DMS53 treated with DMSO at 0.1 percent for 48 hours (cell line): ENCODE data around the gene PCDH9.

Experiments used
- DNase-seq: peaks from one replicate; lab custom pipeline; 2025; ENCODE audit not compliant: unreplicated experiment; lab: John Stamatoyannopoulos, UW

PCDH9 gene

DNA sequence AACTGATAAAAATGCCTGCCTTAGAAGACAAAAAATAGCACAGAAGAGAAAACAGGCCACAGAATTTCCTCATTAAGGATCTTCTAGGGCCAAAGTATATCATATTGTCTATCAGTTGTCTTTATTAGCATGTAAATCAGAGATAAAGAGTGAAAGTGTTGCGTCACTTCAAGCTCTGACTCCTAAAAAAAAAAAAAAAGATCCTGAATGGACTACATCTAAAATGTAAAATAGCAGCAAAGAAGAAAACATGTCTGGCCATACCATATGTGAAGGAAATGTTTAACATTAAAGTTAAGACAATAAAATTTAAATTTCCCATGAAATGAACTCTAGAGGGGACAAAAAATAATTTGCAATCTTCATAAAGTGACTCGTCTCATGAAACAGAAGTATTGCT lies 237.4 kb downstream of the PCDH9 start:
- DNase-seq, result no peak

GRCh38 chr13:66992183-66992582 lies 238.0 kb downstream of the PCDH9 start:
- DNase-seq, result no peak

DNA sequence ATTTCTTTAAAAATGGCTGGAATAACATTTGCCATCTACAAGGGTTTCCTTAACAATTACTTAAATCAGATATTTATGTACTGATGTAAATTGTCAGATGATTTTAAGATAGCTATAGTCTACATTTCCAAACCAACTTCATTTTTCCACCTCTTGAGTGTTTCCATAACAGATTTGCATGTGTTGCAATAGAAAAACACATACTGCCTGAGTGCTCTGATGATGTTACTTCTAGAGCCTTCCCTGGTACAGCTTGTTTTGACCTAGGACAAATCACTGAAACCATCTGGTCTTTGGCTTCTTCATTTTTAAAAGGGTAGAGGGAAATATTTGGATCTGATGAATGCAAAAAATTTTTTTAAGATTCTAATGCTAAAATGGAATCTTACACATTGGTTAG lies 245.9 kb downstream of the PCDH9 start:
- DNase-seq, result no peak

- no peak for DNase-seq
These were observed 248.2 kb downstream of the PCDH9 start for GRCh38 chr13:66981912-66982311.

DNA sequence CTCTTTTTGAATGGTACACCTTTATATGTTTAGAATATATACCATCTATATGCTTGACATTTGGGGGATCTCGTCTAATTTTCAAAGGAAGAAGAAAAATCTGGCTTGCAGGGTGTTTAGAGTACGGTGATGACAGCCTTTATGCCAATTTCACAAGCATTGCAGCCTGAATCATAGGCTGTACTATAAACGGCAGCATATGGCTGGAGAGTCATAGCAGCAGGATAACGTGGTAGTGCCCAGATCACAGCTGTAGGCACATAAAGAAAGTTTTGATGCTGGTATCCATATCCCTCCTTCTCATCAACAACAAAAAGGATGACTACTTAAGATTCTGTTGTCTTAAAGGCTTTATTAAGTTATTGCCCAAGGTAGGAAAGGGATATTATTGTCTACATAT lies 253.0 kb downstream of the PCDH9 start:
- no peak for DNase-seq

DNA sequence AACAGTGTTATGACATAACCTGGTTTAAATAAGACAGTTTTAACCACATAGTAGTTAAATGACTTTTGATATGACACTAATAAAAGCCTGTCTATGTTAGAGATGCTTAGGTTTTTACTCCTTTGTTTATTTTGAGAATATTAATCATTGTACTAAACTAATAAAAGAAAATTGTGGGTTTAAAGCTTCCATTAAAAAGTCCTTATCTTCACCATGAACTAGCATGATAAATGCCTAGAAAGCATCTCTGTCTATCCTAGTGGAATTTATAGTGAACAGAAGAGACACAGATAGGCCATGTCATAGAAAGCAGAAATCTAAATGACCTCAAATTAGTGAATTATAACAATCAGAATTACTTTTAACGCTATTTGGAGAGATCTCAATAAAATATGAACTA lies 255.2 kb downstream of the PCDH9 start:
- DNase-seq, result no peak

- no peak for DNase-seq
These were observed 256.0 kb downstream of the PCDH9 start for GRCh38 chr13:66974174-66974573.

- DNase-seq, result no peak
These were observed 257.5 kb downstream of the PCDH9 start for GRCh38 chr13:66972659-66973058.

DNA sequence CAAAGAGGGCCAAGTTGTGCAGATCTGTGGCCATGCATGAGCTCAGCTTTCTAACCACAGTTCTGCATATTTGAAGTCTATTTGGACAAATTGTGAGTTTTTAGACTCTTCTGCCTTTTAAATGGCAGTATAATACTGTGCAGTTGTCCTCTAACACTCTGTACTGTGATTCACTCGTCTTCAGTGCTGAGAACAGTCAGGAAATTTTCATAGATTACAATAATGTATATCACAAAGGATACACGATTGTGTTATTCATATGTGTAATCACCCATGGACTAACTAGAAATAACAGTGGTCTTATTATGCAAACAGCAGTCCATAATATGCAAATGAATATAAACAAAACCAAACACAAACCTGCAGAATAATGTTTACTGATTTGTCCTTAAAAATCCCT lies 259.1 kb downstream of the PCDH9 start:
- DNase-seq, result no peak

- no peak for DNase-seq
These were observed 260.8 kb downstream of the PCDH9 start for GRCh38 chr13:66969291-66969690.

- no peak for DNase-seq
These were observed 262.1 kb downstream of the PCDH9 start for GRCh38 chr13:66967811-66968597.

- no peak for DNase-seq
These were observed 265.0 kb downstream of the PCDH9 start for GRCh38 chr13:66965181-66965580.

- DNase-seq, result no peak
These were observed 267.2 kb downstream of the PCDH9 start for GRCh38 chr13:66962953-66963352.

DNA sequence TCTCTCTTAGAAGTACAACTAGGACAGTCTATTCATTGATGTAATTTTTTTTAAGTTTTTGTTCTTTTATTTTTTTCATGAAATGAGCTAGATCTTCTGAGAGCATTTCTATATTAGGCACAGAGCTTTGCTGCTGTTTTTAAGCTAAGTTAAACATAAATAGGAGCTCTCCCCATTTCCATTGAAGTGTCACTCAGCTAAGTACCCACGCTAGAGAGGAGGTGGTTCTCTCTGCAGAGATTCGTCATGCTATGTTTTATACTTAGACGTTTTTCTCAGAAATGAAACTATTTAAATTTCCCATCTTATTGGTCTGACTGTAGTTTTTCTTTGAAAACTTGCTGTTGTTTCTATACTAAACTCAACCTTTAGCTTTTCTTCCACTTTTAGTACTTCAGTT lies 271.5 kb downstream of the PCDH9 start:
- no peak for DNase-seq

DNA sequence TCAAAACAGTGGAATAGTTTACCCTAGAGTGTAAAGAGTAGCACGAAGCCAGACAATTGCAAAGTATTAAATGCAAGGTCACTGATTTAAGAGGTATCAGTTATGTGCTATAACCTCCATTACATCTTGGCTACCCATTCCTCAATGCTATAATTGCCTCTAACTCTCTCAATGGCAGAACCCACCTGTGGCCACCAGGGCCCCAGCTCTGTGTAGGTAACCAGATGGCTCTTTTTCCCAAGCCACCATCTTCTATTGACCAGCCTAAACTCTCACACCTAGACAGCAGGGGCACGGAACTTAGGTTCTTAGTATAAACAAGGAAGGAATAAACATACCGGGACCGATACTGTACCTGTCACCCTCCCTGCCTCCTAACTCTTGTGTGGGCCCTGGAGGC lies 277.6 kb downstream of the PCDH9 start:
- DNase-seq, result no peak

DNA sequence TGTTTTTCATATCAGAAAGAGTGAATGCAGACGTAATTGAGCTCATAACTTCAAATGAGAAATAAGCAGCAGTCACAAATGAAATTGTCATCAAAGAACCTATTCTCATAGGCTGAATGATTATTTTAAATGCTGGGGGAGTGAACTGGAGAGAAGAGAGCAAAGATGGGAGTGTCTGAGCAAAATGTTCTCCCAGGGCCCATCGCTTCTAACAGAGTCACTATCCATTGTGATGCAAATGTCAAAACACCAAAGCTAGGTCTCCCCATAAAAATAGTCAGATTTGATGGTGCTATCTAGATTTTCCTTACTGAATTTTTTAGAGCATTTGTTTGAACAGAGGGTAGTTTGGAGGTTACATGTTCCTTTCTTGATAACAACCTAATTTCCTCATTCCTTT lies 278.7 kb downstream of the PCDH9 start:
- DNase-seq, result no peak

DNA sequence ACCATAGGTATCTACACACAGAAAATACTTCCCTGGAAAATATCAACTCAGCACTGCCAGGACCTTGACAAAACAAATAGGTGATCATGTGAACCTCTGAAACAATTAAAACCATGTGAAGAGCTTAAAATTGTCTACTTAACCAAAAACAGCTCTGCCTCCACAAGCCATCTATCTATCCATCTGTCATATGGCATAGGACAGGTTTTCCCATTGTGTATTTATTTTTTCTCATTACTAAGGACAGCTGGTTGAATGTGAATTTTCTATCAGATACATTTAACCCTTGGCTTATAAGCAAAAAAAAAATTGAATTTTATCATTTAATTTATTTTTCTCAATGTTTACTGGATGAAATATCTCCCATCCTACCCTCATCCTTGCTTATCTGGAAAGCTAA lies 279.5 kb downstream of the PCDH9 start:
- DNase-seq, result no peak

GRCh38 chr13:66948910-66949309 lies 281.2 kb downstream of the PCDH9 start:
- DNase-seq, result no peak

DNA sequence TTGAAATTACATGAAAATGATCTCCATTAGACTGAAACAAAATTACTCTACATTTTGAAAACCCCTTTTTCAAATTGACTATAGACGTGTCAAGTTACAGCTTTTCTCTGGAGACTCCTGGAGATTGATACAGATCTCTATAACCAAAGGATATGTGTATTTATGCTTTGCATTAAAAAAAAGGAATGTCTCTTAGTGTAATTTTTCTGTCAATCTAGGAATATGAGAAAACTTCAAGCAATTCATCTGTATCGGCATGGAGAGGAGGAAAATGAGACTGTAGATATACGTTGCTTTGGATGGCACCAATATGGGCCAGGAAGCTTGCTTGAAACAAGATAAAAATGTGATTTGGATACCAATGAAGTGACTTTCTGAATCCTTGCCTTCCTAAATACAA lies 286.6 kb downstream of the PCDH9 start:
- DNase-seq, result no peak

DNA sequence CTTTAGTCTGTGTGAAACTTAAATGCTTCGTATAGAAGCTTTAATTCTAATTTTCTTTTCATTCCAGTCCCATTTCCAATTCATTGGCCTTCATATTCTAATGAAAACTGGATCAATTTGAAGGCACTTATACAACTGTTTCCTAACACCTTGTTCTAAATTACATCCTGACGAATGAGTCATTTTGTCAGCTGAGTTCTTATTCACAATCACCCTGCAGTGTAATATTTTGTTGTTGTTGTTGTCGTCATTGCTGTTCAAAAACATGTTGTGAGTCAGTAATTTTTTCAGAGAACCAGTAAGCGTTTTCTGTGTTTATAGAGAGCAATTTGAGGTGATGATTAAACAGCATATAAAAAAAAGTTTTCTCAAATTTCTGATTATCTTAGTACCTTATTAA lies 290.0 kb downstream of the PCDH9 start:
- DNase-seq, result no peak

DNA sequence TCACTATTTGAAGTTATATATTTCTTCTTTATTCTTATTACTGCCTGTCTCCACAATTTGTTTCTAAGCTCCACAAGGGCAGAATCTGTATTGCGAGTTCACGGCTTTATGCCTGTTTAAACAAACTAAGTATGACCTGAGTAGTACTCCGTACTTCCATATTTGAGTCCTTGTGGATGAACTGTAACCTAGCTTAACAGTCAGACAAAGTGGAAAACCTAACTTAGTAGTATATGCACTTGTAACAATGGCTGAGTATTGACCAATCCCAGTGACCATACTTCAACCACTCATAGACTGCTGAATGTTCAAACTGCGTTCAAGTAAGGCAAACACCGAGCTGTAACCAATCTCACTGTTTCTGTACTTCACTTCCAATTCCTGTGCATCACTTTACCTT lies 292.7 kb downstream of the PCDH9 start:
- DNase-seq, result no peak

DNA sequence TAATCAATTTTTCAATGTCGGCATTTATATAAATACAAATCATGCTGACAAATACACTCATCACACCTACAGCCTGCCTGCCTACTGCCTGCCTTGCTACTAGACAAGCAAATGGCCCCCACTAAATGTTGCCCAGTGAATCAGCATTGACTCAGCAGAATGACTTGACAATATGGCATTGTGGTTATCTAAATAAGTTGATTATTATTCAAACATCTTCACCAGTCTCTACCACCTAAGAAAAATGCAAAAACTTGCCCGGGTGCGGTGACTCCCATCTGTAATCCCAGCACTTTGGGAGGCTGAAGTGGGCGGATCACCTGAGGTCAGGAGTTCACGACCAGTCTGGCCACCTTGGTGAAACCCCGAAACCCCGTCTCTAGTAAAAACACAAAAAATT lies 296.1 kb downstream of the PCDH9 start:
- no peak for DNase-seq

DNA sequence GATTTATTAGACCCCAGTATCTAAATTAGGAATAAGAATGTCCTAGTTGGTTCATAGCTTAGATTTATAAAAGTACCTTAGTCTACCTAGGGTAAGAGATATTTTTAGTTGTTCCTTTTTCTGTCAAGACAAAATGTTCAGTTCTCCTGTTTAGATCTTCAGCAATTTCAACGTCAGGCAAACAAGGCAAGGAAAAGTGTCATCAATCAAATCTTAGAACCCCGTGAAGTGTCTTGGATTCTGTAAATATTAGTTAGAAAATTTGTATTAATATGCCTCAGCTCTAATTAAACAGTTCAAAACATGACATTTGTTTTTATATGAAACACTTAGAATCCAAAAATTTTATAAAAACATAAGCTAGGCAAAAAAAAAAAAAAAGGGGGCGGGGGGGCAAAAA lies 296.6 kb downstream of the PCDH9 start:
- no peak for DNase-seq
